Fibroblast of pulmonary artery (primary cell): Measurements from ENCODE around the gene EFCAB13.

Experiments
- DNase-seq: peaks from one replicate; pipeline ENCODE4 v3.0.0-alpha.2; 2010; ENCODE audit warnings: low read depth
- H3K4me3 ChIP-seq: replicated peaks from 2 replicates; pipeline ENCODE4 v1.5.1; 2011; ENCODE audit warnings: low read depth, mild to moderate bottlenecking, control low read depth, low read length, moderate library complexity
- CTCF ChIP-seq: IDR thresholded peaks from 2 replicates; pipeline ENCODE4 v1.5.1; 2011; ENCODE audit warnings: mild to moderate bottlenecking, control low read depth, low read length, inconsistent platforms; ENCODE audit errors: missing control alignments

Gene EFCAB13

GRCh38 chr17:47301161-47301560, 22.6 kb upstream of the EFCAB13 start:
- DNase-seq: no peak
- TF ChIP-seq CTCF: no peak
- no peak overlapping the region for H3K4me3 ChIP-seq

GRCh38 chr17:47301831-47302230, 21.9 kb upstream of the EFCAB13 start:
- no peak for TF ChIP-seq CTCF

GRCh38 chr17:47304186-47304585, 19.6 kb upstream of the EFCAB13 start:
- no peak for DNase-seq
- no peak overlapping the region for H3K4me3 ChIP-seq
- TF ChIP-seq CTCF: no peak

More at GRCh38 chr17:47301831-47302230, 21.9 kb upstream of the EFCAB13 start:
- no peak overlapping the region for H3K4me3 ChIP-seq
- no peak for DNase-seq

DNA sequence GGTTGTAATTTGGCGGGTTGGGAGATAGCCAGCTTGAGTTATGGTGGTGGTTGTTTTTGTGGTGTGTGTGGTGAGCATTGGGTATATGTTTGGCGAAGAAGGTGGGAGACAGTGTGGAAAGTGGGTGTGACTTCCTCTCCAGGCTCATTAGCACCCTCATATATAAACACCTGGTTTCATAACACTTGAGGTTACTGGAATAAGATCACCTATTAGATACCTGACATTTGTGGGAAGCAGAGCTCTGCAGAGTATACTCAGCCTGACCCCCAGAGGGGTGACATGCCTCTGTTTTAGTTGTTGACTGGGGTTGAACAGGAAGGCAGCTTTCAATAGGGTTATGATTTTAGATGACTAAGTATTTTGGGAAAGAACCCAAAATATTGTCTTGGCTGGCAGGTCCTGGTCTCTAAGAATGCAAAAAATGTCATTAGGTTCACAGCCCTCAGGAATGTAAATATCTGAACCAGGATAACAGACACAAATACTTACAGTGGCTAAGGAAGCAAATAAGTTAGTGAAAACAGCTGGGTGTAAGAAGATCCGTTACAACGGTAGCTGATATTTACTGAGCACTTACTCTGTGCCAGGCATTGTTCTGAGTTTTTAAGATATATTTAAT, 18.3 kb upstream of the EFCAB13 start:
- H3K4me3 ChIP-seq: no peak overlapping the region
- TF ChIP-seq CTCF: no peak
- DNase-seq: peak; percentile 96

- no peak for TF ChIP-seq CTCF
- H3K4me3 ChIP-seq: no peak overlapping the region
- no peak for DNase-seq
These were observed 13.5 kb upstream of the EFCAB13 start for GRCh38 chr17:47310186-47310733.

- TF ChIP-seq CTCF: no peak
- DNase-seq: no peak
These were observed 12.3 kb upstream of the EFCAB13 start for GRCh38 chr17:47311420-47311819.

More at GRCh38 chr17:47311420-47311819, 12.3 kb upstream of the EFCAB13 start:
- no peak overlapping the region for H3K4me3 ChIP-seq
